Tibial nerve (tissue), 4 donors: ENCODE results near the gene ARFGAP2. TPM values are rescaled to one million over a fixed set of nuclear protein-coding genes. Genes with fewer than 3 reads are reported as not detected.

ENCODE experiments used
- DNase-seq, 2 donors: peaks; one replicate each; pipeline ENCODE4 v3.0.0-alpha.2; 2019; ENCODE audit warnings: low spot score in 2 of 2
- H3K27ac ChIP-seq, 4 donors: fragments of 200-600 bp; sonication (generic) in 3 of 4; one replicate each; pipeline ENCODE4 v1.5.1; 2017 to 2019; ENCODE audit warnings: mild to moderate bottlenecking in 1 of 4
- H3K27me3 ChIP-seq, 2 donors: fragments of 200-600 bp; sonication (generic) in 1 of 2; one replicate each; pipeline versions ENCODE4 v1.5.1 to v1.6.0; 2017 to 2019
- H3K36me3 ChIP-seq, 3 donors: fragments of 200-600 bp; sonication (generic); one replicate each; pipeline ENCODE4 v1.5.1; 2018 to 2019
- H3K4me1 ChIP-seq, 4 donors: fragments of 200-600 bp; sonication (generic) in 3 of 4; one replicate each; pipeline ENCODE4 v1.5.1; 2017 to 2019
- H3K4me3 ChIP-seq, 4 donors: fragments of 200-600 bp; sonication (generic) in 3 of 4; one replicate each; pipeline ENCODE4 v1.5.1; 2017 to 2019; ENCODE audit warnings: mild to moderate bottlenecking in 1 of 4, moderate library complexity in 1 of 4
- H3K9me3 ChIP-seq, 4 donors: fragments of 200-600 bp; sonication (generic) in 3 of 4; one replicate each; pipeline ENCODE4 v1.5.1; 2017 to 2019
- EP300 ChIP-seq, 2 donors: sonication (generic); formaldehyde crosslinking; IDR thresholded peaks; one replicate each; pipeline ENCODE4 v1.6.1; 2017; ENCODE audit warnings: antibody characterized with exemption in 2 of 2, mild to moderate bottlenecking in 1 of 2
- POLR2A ChIP-seq, 2 donors: fragments of 450-650 bp; IDR thresholded peaks; one replicate each; pipeline ENCODE4 v1.6.1; 2017; ENCODE audit warnings: antibody characterized with exemption in 2 of 2, mild to moderate bottlenecking in 2 of 2, moderate library complexity in 2 of 2
- WGBS, 2 donors: methylation state at CpG; one replicate each; pipeline ENCODE4 v1.1.5; 2018; 5-methylcytosine and 5-hydroxymethylcytosine counted together
- total RNA-seq, 4 donors: library from RNA; depleted of rRNA; stranded (reverse); fragments of >200 nt; gene quantifications; one replicate each; pipeline ENCODE4 v1.1.0, GENCODE V29; 2016
- TF ChIP-seq, protein P1 (sequence below), 5 experiments: fragments of 200-600 bp in 3 of 5; fragments of 450-650 bp in 2 of 5; sonication (generic) in 3 of 5; IDR thresholded peaks; one replicate each; pipeline ENCODE4 v1.5.1; 2016 to 2019; ENCODE audit warnings: antibody characterized with exemption in 5 of 5, mild to moderate bottlenecking in 3 of 5, moderate library complexity in 2 of 5

The ARFGAP2 gene
- total RNA-seq, 4 donors from 2014 or later: 164 to 209 (median 176) TPM

DNA sequence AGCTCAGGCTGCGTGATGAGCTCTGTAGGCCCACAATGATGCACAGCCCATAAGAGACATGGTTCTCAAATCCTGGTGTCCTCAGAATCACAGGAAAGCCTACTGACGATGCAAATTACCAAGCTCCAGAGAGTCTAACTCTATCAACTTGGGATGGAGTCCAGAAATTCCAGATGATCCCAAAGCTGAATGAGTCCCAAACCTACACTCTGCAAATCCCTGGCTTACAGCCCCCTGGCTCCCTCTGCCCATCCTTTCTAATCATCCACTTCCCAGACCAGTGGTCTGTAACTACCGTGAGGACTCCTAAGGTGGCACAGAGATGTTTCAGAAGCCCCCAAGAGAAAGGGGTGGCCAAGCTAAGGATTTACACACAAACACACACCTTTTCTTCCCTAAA is 13.5 kb downstream of the ARFGAP2 start:
- no peak for DNase-seq
- H3K4me1 ChIP-seq: peaks cover 0 to 13% (median 0%) of the 10 kb centered on the region in 4 donors
- H3K9me3 ChIP-seq: no peaks in the 10 kb centered on the region
- no peak for TF ChIP-seq EP300 (IDR thresholded peaks at IDR 0.05)
- no peak for TF ChIP-seq POLR2A (IDR thresholded peaks at IDR 0.05)
- TF ChIP-seq, protein P1, sequence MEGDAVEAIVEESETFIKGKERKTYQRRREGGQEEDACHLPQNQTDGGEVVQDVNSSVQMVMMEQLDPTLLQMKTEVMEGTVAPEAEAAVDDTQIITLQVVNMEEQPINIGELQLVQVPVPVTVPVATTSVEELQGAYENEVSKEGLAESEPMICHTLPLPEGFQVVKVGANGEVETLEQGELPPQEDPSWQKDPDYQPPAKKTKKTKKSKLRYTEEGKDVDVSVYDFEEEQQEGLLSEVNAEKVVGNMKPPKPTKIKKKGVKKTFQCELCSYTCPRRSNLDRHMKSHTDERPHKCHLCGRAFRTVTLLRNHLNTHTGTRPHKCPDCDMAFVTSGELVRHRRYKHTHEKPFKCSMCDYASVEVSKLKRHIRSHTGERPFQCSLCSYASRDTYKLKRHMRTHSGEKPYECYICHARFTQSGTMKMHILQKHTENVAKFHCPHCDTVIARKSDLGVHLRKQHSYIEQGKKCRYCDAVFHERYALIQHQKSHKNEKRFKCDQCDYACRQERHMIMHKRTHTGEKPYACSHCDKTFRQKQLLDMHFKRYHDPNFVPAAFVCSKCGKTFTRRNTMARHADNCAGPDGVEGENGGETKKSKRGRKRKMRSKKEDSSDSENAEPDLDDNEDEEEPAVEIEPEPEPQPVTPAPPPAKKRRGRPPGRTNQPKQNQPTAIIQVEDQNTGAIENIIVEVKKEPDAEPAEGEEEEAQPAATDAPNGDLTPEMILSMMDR (IDR thresholded peaks at IDR 0.05): no peak
- H3K27ac ChIP-seq: no peak overlapping the region
- whole genome bisulfite sequencing, 2 donors: 38 to 49% methylated on average over 3 of the region's 3 CpGs
- no peak overlapping the region for H3K4me3 ChIP-seq
- H3K27me3 ChIP-seq: no peaks in the 10 kb centered on the region
- H3K36me3 ChIP-seq: peaks cover 5 to 68% (median 16%) of the 10 kb centered on the region in 3 donors

DNA sequence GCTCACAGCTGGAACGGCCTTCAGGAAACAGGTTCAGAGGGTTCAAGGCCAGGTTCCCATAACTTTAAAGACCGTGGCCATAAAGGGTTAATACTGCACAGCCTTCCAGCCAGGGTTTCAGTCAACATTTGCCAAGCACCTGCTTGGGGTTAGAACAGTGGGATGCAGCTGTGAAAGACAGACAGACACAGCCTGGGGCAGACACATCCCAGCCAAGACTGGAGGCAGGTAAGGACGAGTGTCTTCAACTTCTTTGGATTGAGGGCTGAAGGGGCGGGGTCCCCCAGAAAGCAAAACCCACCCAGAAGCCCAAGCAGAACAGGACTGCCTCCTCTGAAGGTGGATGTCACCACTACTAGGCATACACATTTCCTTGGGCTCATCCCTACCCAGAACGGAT is 14.3 kb downstream of the ARFGAP2 start:
- WGBS, 2 donors: 60 to 70% methylated on average over 5 of the region's 5 CpGs
- Histone ChIP-seq H3K36me3 (peaks cover 0 to 67% (median 10%) of the 10 kb centered on the region in 3 donors), H3K27ac (no peak overlapping the region)

DNA sequence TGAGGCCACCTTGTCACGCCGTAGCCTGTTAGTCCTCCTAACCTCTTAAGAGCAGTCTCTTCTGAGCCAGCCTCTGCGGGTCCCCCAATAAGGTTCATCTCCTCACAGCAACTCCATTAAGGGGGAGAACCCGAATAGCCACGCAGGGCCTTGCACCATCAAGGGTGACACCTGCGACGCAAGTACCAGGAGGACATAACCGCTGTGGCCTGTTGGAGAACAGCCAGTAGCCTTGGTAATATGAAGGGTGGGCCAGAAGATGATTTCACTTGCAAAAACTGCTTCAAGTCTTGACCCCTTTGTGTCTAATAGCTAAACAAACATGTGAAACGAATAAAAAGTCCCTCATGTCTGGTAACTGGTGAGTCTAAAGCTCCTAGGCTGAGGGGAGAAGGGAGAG is 14.8 kb downstream of the ARFGAP2 start:
- Histone ChIP-seq H3K27ac (no peak overlapping the region), H3K36me3 (peaks cover 0 to 67% (median 10%) of the 10 kb centered on the region in 3 donors), H3K27me3 (no peaks in the 10 kb centered on the region), H3K4me1 (peaks cover 0 to 13% (median 0%) of the 10 kb centered on the region in 4 donors), H3K9me3 (no peaks in the 10 kb centered on the region), H3K4me3 (no peak overlapping the region)
- whole genome bisulfite sequencing, 2 donors: 41 to 51% methylated on average over 9 of the region's 9 CpGs
- TF ChIP-seq EP300 (IDR thresholded peaks at IDR 0.05): no peak
- TF ChIP-seq, protein P1 (IDR thresholded peaks at IDR 0.05): no peak
- no peak for TF ChIP-seq POLR2A (IDR thresholded peaks at IDR 0.05)
- DNase-seq: no peak

More for the DNA sequence above, 14.3 kb downstream of the ARFGAP2 start:
- no peak overlapping the region for H3K4me3 ChIP-seq
- DNase-seq: no peak
- H3K9me3 ChIP-seq: no peaks in the 10 kb centered on the region
- TF ChIP-seq, protein P1 (IDR thresholded peaks at IDR 0.05): no peak
- TF ChIP-seq POLR2A (IDR thresholded peaks at IDR 0.05) (no peak), EP300 (IDR thresholded peaks at IDR 0.05) (no peak)
- H3K4me1 ChIP-seq: peaks cover 0 to 13% (median 0%) of the 10 kb centered on the region in 4 donors
- H3K27me3 ChIP-seq: no peaks in the 10 kb centered on the region

DNA sequence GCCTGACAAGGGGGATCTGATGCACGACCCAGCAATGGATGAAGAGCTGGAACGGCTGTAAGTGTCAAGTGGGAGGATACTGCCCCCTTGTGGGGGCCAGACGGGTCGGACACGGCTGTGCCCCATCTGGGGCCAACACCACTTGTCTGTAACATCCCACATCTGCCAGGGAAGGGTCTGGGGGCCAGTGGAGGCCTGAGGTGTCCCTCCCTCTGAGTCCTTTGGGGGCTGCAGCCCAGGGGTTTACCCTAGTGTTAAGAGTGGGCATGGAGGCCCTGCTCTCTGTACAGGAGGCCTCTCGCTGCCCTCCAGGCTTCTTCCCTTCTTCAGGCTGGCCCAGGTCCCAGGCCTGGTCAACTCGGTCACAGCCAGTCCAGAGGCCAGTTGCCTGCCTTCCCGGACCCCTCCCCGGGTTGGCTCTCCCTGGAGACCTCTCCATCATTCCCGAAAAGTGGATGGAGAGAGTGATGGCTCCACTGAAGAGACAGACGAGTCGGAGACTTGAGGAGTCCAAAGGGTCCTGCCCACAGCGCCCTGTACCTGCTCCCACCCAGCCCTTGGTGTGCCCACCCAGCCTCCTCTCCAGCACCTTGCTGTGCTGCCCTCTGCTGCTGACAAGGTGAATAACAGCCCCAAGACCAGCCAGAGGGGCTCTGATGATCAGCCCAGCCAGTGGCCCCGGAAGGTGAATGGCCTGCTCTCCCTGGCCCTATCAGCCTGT is 15.4 kb downstream of the ARFGAP2 start:
- DNase-seq: peak; percentile 43 to 69
- H3K4me1 ChIP-seq: peaks cover 0 to 13% (median 0%) of the 10 kb centered on the region in 4 donors
- 36 to 38% methylated on average over 13 to 14 of the region's 14 CpGs for WGBS, 2 donors
- H3K27me3 ChIP-seq: no peaks in the 10 kb centered on the region
- H3K4me3 ChIP-seq: no peak overlapping the region
- H3K9me3 ChIP-seq: no peaks in the 10 kb centered on the region
- peak overlapping the region in 1 of 4 donors; percentile 36 for H3K27ac ChIP-seq
- TF ChIP-seq, protein P1 (IDR thresholded peaks at IDR 0.05): peak; percentile 59 to 79 (median 69)
- no peak for TF ChIP-seq POLR2A (IDR thresholded peaks at IDR 0.05)
- H3K36me3 ChIP-seq: peaks cover 0 to 67% (median 10%) of the 10 kb centered on the region in 3 donors

DNA sequence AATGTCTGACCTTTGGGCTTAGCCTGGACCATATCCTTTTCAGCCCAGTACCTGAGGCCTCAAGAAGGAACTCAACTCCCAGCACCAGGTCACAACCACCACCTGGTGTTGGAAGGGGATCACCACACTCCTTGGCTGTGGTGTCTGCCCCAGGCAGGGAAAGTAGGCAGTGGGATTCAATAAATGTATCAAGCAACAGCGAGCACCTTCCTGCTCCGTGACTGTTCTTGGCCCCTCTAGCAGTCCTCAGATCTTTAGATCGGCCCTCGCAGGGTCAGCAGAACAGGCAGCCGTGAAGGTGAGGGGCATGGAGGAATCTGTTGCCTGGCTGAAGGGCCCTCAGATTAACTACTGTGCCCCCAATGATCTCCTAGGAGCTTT is 15.9 kb downstream of the ARFGAP2 start:
- no peak for DNase-seq
- TF ChIP-seq POLR2A (IDR thresholded peaks at IDR 0.05): no peak
- no peak for TF ChIP-seq EP300 (IDR thresholded peaks at IDR 0.05)
- TF ChIP-seq, protein P1 (IDR thresholded peaks at IDR 0.05): no peak
- 79 to 89% methylated on average over 5 of the region's 5 CpGs for WGBS, 2 donors
- Histone ChIP-seq H3K9me3 (no peaks in the 10 kb centered on the region), H3K27ac (no peak overlapping the region), H3K36me3 (peaks cover 0 to 62% (median 5%) of the 10 kb centered on the region in 3 donors), H3K4me3 (no peak overlapping the region), H3K4me1 (peaks cover 0 to 13% (median 0%) of the 10 kb centered on the region in 4 donors), H3K27me3 (no peaks in the 10 kb centered on the region)
